H1 (cell line): Measurements from ENCODE around the gene NADSYN1. TPM values are rescaled to one million over a fixed set of nuclear protein-coding genes. Genes with fewer than 3 reads are reported as not detected.

ENCODE experiments used
- RXRA ChIP-seq: IDR thresholded peaks from 2 replicates; pipeline ENCODE4 v1.6.1; 2011; ENCODE audit warnings: low read depth, mild to moderate bottlenecking, low read length, moderate library complexity; ENCODE audit not compliant: insufficient read depth
- polyA plus RNA-seq, 7 experiments: library from polyadenylated mRNA; depleted of rRNA in 3 of 7; stranded (reverse) in 5 of 7; unstranded in 2 of 7; fragments of >200 nt in 5 of 7; fragments of 200-250 nt in 2 of 7; gene quantifications; 1 replicate in 5 of 7; 2 replicates in 1 of 7; 4 replicates in 1 of 7; pipeline versions ENCODE4 v1.2.1 to v1.2.3, GENCODE V29; 2011 to 2013; ENCODE audit warnings: missing spikeins in 2 of 7, mixed read lengths in 2 of 7
- total RNA-seq: library from RNA; stranded (reverse); fragmentation: NEBNext Ultra II Directional; extraction: Animal tissue kit (Norgen Biotek cat#: 25700); gene quantifications from 2 replicates; pipeline ENCODE4 v1.2.1, GENCODE V29; 2021
- TF ChIP-seq, protein P1 (sequence below): fragments of 300-600 bp; sonication (generic); IDR thresholded peaks from 2 replicates; pipeline ENCODE4 v1.7.1; 2012; ENCODE audit warnings: low read length, moderate library complexity, mild to moderate bottlenecking, inconsistent platforms; ENCODE audit not compliant: insufficient replicate concordance
- TF ChIP-seq, protein P2 (sequence below): IDR thresholded peaks from 2 replicates; pipeline ENCODE4 v1.6.1; 2011; ENCODE audit warnings: low read depth, mild to moderate bottlenecking, low read length; ENCODE audit not compliant: insufficient read depth

The NADSYN1 gene
- total and polyA plus RNA-seq, 2 of the 8 experiments (the other 6 are each of a cell fraction or from before 2014, with no cell fraction given), result 38.3 to 38.6 TPM

DNA sequence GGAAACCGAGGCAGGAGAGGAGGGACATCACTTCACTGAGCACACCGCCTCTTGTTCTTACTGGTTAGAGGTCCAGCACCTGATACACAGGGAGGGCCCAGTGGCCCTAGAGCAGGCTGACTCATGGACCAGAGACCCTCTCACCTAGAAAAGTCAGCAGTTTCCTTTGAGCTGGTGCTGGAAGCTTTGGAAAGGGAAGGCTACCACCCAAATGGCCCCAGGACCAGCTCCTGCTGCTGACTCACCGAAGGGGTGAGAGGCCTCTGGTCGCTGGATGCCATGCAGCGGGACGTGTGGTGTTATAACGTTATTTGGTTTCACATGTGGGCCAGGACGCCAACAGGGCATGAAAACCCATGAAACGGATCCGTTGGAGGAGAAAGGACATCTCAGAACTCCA lies 3.8 kb downstream of the NADSYN1 start (continued):
- TF ChIP-seq, protein P1, sequence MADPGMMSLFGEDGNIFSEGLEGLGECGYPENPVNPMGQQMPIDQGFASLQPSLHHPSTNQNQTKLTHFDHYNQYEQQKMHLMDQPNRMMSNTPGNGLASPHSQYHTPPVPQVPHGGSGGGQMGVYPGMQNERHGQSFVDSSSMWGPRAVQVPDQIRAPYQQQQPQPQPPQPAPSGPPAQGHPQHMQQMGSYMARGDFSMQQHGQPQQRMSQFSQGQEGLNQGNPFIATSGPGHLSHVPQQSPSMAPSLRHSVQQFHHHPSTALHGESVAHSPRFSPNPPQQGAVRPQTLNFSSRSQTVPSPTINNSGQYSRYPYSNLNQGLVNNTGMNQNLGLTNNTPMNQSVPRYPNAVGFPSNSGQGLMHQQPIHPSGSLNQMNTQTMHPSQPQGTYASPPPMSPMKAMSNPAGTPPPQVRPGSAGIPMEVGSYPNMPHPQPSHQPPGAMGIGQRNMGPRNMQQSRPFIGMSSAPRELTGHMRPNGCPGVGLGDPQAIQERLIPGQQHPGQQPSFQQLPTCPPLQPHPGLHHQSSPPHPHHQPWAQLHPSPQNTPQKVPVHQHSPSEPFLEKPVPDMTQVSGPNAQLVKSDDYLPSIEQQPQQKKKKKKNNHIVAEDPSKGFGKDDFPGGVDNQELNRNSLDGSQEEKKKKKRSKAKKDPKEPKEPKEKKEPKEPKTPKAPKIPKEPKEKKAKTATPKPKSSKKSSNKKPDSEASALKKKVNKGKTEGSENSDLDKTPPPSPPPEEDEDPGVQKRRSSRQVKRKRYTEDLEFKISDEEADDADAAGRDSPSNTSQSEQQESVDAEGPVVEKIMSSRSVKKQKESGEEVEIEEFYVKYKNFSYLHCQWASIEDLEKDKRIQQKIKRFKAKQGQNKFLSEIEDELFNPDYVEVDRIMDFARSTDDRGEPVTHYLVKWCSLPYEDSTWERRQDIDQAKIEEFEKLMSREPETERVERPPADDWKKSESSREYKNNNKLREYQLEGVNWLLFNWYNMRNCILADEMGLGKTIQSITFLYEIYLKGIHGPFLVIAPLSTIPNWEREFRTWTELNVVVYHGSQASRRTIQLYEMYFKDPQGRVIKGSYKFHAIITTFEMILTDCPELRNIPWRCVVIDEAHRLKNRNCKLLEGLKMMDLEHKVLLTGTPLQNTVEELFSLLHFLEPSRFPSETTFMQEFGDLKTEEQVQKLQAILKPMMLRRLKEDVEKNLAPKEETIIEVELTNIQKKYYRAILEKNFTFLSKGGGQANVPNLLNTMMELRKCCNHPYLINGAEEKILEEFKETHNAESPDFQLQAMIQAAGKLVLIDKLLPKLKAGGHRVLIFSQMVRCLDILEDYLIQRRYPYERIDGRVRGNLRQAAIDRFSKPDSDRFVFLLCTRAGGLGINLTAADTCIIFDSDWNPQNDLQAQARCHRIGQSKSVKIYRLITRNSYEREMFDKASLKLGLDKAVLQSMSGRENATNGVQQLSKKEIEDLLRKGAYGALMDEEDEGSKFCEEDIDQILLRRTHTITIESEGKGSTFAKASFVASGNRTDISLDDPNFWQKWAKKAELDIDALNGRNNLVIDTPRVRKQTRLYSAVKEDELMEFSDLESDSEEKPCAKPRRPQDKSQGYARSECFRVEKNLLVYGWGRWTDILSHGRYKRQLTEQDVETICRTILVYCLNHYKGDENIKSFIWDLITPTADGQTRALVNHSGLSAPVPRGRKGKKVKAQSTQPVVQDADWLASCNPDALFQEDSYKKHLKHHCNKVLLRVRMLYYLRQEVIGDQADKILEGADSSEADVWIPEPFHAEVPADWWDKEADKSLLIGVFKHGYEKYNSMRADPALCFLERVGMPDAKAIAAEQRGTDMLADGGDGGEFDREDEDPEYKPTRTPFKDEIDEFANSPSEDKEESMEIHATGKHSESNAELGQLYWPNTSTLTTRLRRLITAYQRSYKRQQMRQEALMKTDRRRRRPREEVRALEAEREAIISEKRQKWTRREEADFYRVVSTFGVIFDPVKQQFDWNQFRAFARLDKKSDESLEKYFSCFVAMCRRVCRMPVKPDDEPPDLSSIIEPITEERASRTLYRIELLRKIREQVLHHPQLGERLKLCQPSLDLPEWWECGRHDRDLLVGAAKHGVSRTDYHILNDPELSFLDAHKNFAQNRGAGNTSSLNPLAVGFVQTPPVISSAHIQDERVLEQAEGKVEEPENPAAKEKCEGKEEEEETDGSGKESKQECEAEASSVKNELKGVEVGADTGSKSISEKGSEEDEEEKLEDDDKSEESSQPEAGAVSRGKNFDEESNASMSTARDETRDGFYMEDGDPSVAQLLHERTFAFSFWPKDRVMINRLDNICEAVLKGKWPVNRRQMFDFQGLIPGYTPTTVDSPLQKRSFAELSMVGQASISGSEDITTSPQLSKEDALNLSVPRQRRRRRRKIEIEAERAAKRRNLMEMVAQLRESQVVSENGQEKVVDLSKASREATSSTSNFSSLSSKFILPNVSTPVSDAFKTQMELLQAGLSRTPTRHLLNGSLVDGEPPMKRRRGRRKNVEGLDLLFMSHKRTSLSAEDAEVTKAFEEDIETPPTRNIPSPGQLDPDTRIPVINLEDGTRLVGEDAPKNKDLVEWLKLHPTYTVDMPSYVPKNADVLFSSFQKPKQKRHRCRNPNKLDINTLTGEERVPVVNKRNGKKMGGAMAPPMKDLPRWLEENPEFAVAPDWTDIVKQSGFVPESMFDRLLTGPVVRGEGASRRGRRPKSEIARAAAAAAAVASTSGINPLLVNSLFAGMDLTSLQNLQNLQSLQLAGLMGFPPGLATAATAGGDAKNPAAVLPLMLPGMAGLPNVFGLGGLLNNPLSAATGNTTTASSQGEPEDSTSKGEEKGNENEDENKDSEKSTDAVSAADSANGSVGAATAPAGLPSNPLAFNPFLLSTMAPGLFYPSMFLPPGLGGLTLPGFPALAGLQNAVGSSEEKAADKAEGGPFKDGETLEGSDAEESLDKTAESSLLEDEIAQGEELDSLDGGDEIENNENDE, result no peak
- no peak for TF ChIP-seq RXRA
- TF ChIP-seq, protein P2, sequence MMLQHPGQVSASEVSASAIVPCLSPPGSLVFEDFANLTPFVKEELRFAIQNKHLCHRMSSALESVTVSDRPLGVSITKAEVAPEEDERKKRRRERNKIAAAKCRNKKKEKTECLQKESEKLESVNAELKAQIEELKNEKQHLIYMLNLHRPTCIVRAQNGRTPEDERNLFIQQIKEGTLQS, result no peak
